ENCODE results near the gene VAT1L. TPM values are rescaled to one million over a fixed set of nuclear protein-coding genes. Genes with fewer than 3 reads are reported as not detected.

The VAT1L gene
- total RNA-seq, 1 donor from 2014 or later = 17.9 TPM

- Mint-ChIP-seq H3K27ac (ENCODE audit: unreplicated experiment) (no peak overlapping the region), H3K4me3 (ENCODE audit: unreplicated experiment) (no peak overlapping the region), H3K36me3 (ENCODE audit: unreplicated experiment) (no peaks in the 10 kb centered on the region), H3K9me3 (ENCODE audit: unreplicated experiment) (no peaks in the 10 kb centered on the region), H3K4me1 (ENCODE audit: low read depth, unreplicated experiment) (peaks cover 3% of the 10 kb centered on the region), H3K27me3 (ENCODE audit: unreplicated experiment) (no peaks in the 10 kb centered on the region)
- TF ChIP-seq CTCF (IDR thresholded peaks at IDR 0.05; ENCODE audit: partially characterized antibody, unreplicated experiment) = no peak
- DNase-seq = no peak
Observed at GRCh38 chr16:77919761-77920415, 131.5 kb downstream of the VAT1L start.

- Mint-ChIP-seq H3K27me3 (ENCODE audit: unreplicated experiment) (no peaks in the 10 kb centered on the region), H3K36me3 (ENCODE audit: unreplicated experiment) (no peaks in the 10 kb centered on the region), H3K4me1 (ENCODE audit: low read depth, unreplicated experiment) (peaks cover 3% of the 10 kb centered on the region), H3K9me3 (ENCODE audit: unreplicated experiment) (peaks cover 2% of the 10 kb centered on the region), H3K4me3 (ENCODE audit: unreplicated experiment) (no peak overlapping the region), H3K27ac (ENCODE audit: unreplicated experiment) (no peak overlapping the region)
- no peak for DNase-seq
- no peak for TF ChIP-seq CTCF (IDR thresholded peaks at IDR 0.05; ENCODE audit: partially characterized antibody, unreplicated experiment)
Observed at GRCh38 chr16:77920984-77921383, 132.6 kb downstream of the VAT1L start.

- DNase-seq = no peak
- Mint-ChIP-seq H3K4me3 (ENCODE audit: unreplicated experiment) (no peak overlapping the region), H3K36me3 (ENCODE audit: unreplicated experiment) (no peaks in the 10 kb centered on the region), H3K27ac (ENCODE audit: unreplicated experiment) (no peak overlapping the region), H3K9me3 (ENCODE audit: unreplicated experiment) (peaks cover 2% of the 10 kb centered on the region), H3K4me1 (ENCODE audit: low read depth, unreplicated experiment) (peaks cover 3% of the 10 kb centered on the region), H3K27me3 (ENCODE audit: unreplicated experiment) (no peaks in the 10 kb centered on the region)
- TF ChIP-seq CTCF (IDR thresholded peaks at IDR 0.05; ENCODE audit: partially characterized antibody, unreplicated experiment) = no peak
Observed at GRCh38 chr16:77922228-77922754, 133.9 kb downstream of the VAT1L start.

- Mint-ChIP-seq H3K36me3 (ENCODE audit: unreplicated experiment) (no peaks in the 10 kb centered on the region), H3K9me3 (ENCODE audit: unreplicated experiment) (peaks cover 2% of the 10 kb centered on the region), H3K4me1 (ENCODE audit: low read depth, unreplicated experiment) (peaks cover 3% of the 10 kb centered on the region), H3K4me3 (ENCODE audit: unreplicated experiment) (no peak overlapping the region), H3K27ac (ENCODE audit: unreplicated experiment) (no peak overlapping the region), H3K27me3 (ENCODE audit: unreplicated experiment) (no peaks in the 10 kb centered on the region)
- no peak for DNase-seq
- TF ChIP-seq CTCF (IDR thresholded peaks at IDR 0.05; ENCODE audit: partially characterized antibody, unreplicated experiment) = no peak
Observed at GRCh38 chr16:77925531-77925930, 137.2 kb downstream of the VAT1L start.

- TF ChIP-seq CTCF (IDR thresholded peaks at IDR 0.05; ENCODE audit: partially characterized antibody, unreplicated experiment) = no peak
- Mint-ChIP-seq H3K27me3 (ENCODE audit: unreplicated experiment) (no peaks in the 10 kb centered on the region), H3K4me3 (ENCODE audit: unreplicated experiment) (no peak overlapping the region), H3K4me1 (ENCODE audit: low read depth, unreplicated experiment) (no peaks in the 10 kb centered on the region), H3K27ac (ENCODE audit: unreplicated experiment) (no peak overlapping the region), H3K9me3 (ENCODE audit: unreplicated experiment) (peaks cover 2% of the 10 kb centered on the region), H3K36me3 (ENCODE audit: unreplicated experiment) (no peaks in the 10 kb centered on the region)
- DNase-seq = no peak
Observed at GRCh38 chr16:77928096-77928495, 139.7 kb downstream of the VAT1L start.

All from glutamatergic neuron (in vitro differentiated cells).